ENCODE measurements around the gene PDE7B. TPM values are rescaled to one million over a fixed set of nuclear protein-coding genes. Genes with fewer than 3 reads are reported as not detected.
A peak's percentile ranks its signal among the peaks of the same experiment; 100 is the strongest.

Gene PDE7B
- total and polyA plus RNA-seq, 2 of the 8 experiments (the other 6 are each of a cell fraction or from before 2014, with no cell fraction given): not detected

GRCh38 chr6:135877666-135878065 lies 26.2 kb downstream of the PDE7B start:
- Histone ChIP-seq H4K20me1 (replicated peaks in 1 of 2; ENCODE audit: control insufficient read depth in 1 of 2, insufficient read depth in 2 of 2, low read length in 2 of 2) (no peaks in the 10 kb centered on the region), H2BK20ac (ENCODE audit: low read length) (no peak overlapping the region), H4K5ac (ENCODE audit: insufficient read length, low read depth, low read length) (no peak overlapping the region), H3K14ac (ENCODE audit: insufficient read length) (no peak overlapping the region), H3K23ac (ENCODE audit: insufficient read length) (no peak overlapping the region), H3K4me3 (ENCODE audit: extremely low read depth in 1 of 4, insufficient read depth in 2 of 4, low read depth in 3 of 4, low read length in 4 of 4) (no peak overlapping the region), H3K23me2 (ENCODE audit: low read depth, low read length) (no peaks in the 10 kb centered on the region), H4K91ac (replicated peaks; ENCODE audit: insufficient read length, low read length) (no peak overlapping the region), H3K4ac (replicated peaks; ENCODE audit: insufficient read length, low read depth, low read length) (no peak overlapping the region), H3K36me3 (ENCODE audit: control insufficient read depth in 2 of 4, insufficient read depth in 4 of 4, low read length in 3 of 4) (no peaks in the 10 kb centered on the region), H2AK5ac (ENCODE audit: low read depth, low read length) (no peak overlapping the region), H3K4me2 (ENCODE audit: insufficient read depth in 1 of 2, low read depth in 2 of 2, low read length in 2 of 2) (no peak overlapping the region), H2BK120ac (replicated peaks; ENCODE audit: low read depth, low read length) (no peak overlapping the region), H3K9me3 (ENCODE audit: insufficient read depth in 2 of 2, low read depth in 1 of 2, low read length in 1 of 2) (no peaks in the 10 kb centered on the region), H2BK12ac (ENCODE audit: low read depth, low read length) (no peak overlapping the region), H3K27me3 (replicated peaks in 1 of 4; ENCODE audit: control insufficient read depth in 3 of 4, extremely low read depth in 1 of 4, insufficient read depth in 3 of 4, low read length in 3 of 4) (no peaks in the 10 kb centered on the region), H2BK15ac (ENCODE audit: low read length) (no peak overlapping the region), H3K79me2 (ENCODE audit: control insufficient read depth in 1 of 2, insufficient read depth in 2 of 2, low read length in 2 of 2) (no peaks in the 10 kb centered on the region), H3K18ac (ENCODE audit: extremely low read depth, low read length) (no peak overlapping the region), H4K8ac (ENCODE audit: extremely low read depth, insufficient read depth, low read length) (no peak overlapping the region), H2AFZ (ENCODE audit: low read length) (peak overlapping the region; percentile 5; the same call in 1 of the 2 replicates), H2BK5ac (ENCODE audit: low read depth, low read length) (no peak overlapping the region), H3K79me1 (ENCODE audit: low read depth, low read length) (no peaks in the 10 kb centered on the region), H3K9ac (replicated peaks in 1 of 4; ENCODE audit: extremely low read depth in 1 of 4, low read depth in 3 of 4, low read length in 3 of 4) (no peak overlapping the region), H3K4me1 (replicated peaks in 1 of 4; ENCODE audit: control insufficient read depth in 3 of 4, insufficient read depth in 4 of 4, low read length in 3 of 4) (no peaks in the 10 kb centered on the region), H3K56ac (replicated peaks; ENCODE audit: insufficient read length, low read depth, low read length) (no peak overlapping the region), H3K27ac (ENCODE audit: low read depth, low read length) (no peak overlapping the region)
- CTCF ChIA-PET (ENCODE audit: partially characterized antibody): no interaction called here
- TF ChIP-seq, protein P1, sequence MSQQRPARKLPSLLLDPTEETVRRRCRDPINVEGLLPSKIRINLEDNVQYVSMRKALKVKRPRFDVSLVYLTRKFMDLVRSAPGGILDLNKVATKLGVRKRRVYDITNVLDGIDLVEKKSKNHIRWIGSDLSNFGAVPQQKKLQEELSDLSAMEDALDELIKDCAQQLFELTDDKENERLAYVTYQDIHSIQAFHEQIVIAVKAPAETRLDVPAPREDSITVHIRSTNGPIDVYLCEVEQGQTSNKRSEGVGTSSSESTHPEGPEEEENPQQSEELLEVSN (IDR thresholded peaks at IDR 0.05): peak; percentile 40; the same call in 1 of the 2 replicates
- TF ChIP-seq RFX5 (IDR thresholded peaks at IDR 0.05; ENCODE audit: borderline replicate concordance, low read depth, low read length): no peak
- POLR2A ChIA-PET (ENCODE audit: partially characterized antibody): no interaction called here
- DNase-seq (ENCODE audit: low read depth in 1 of 2, low spot score in 2 of 2) (no peak), FAIRE-seq (no peak)
- 78% methylated on average over 6 of the region's 6 CpGs; no CpG with 5 or more reads in 1 of the 2 experiments for WGBS, 2 experiments (ENCODE audit: extremely low coverage in 1 of 2, insufficient coverage in 1 of 2, insufficient read length in 1 of 2, insufficient replicate concordance in 2 of 2, low coverage in 1 of 2, low lambda C conversion rate in 2 of 2, missing lambda C conversion rate in 1 of 2)

Data from H1 (cell line).